ENCODE data around the gene TMEM141.

- TF ChIP-seq CTCF (IDR thresholded peaks at IDR 0.05) = no peak
- no peak for TF ChIP-seq POLR2A (IDR thresholded peaks at IDR 0.05)
These were observed 36.8 kb downstream of the TMEM141 start for GRCh38 chr9:136827794-136828473.

All from suprapubic skin (tissue), 3 donors.